ENCODE results near the gene AGRN.
A peak's percentile ranks its signal among the peaks of the same experiment; 100 is the strongest.
"Not testable (repeated sequence)": the region's sequence is repeated elsewhere in the genome, so short reads cannot be mapped to it uniquely, and the experiment has no call there.

AGRN gene

GRCh38 chr1:1054099-1054700 lies 34.3 kb downstream of the AGRN start:
- DNase-seq, result no peak

- DNase-seq, result no peak
These were observed 35.1 kb downstream of the AGRN start for GRCh38 chr1:1054971-1055370.

DNA sequence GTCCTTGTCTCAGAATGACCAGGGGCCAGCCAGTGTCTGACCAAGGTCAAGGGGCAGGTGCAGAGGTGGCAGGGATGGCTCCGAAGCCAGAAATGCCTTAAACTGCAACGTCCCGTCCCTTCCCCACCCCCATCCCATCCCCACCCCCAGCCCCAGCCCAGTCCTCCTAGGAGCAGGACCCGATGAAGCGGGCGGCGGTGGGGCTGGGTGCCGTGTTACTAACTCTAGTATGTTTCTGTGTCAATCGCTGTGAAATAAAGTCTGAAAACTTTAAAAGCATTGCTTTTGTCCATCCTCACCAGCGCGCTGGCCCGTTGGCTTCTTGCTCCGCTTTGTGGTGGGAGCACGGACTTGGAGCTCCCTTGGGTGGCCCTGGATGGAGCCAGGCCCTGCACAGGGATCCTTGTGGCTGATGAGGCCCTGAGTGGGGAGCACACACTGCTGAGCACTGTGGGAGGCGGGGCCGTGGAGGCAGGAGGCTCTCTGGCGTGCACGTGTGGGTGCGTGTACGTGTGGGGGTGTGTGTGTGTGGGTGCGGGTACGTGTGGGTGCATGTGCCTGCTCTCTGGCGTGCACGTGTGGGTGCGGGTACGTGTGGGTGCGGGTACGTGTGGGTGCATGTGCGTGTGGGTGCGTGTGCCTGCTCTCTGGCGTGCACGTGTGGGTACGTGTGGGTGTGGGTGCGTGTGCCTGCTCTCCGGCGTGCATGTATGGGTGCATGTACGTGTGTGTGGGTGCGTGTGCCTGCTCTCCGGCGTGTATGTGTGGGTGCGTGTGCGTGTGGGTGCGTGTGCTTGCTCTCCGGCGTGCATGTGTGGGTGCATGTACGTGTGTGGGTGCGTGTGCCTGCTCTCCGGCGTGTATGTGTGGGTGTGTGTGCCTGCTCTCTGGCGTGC lies 36.2 kb downstream of the AGRN start:
- DNase-seq, result no peak

- DNase-seq, result not testable (repeated sequence)
These were observed 37.8 kb downstream of the AGRN start for GRCh38 chr1:1057769-1058087.

GRCh38 chr1:1058088-1058905 lies 38.4 kb downstream of the AGRN start:
- DNase-seq, result peak in 1 of 3 experiments; percentile 34

DNA sequence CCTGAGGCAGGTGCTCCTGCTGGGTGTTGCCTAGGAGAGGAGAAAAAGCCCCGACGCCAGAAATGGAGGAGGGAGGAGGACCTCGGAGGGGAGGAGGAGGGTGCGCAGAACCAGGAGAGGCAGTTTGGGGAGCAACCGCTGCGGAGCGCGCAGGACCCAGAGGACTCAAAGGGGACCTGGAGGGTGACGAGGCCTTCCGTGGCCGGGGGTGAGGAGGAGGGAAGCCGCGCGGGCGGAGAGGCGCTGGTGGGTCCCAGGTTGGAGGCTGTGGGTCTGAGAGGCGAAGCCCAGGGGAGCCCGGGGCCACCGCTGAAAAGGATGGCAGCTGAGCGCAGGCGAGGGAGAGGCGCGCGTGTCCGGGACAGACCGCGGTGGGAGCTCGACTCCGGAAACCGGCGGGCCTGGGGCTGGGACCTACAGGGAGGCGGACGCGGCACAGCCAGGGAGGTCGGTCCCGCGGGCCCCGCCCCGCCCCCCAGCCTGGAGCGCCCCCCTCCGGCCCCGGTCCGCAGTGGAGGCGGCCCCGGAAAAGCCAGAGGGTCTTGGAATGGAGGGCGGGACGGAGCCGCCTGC lies 39.1 kb downstream of the AGRN start:
- DNase-seq, result peak in 2 of 3 experiments; percentile 41 to 44

- DNase-seq, result peak; percentile 78 to 92 (median 85)
These were observed 39.8 kb downstream of the AGRN start for GRCh38 chr1:1059494-1060280.

DNA sequence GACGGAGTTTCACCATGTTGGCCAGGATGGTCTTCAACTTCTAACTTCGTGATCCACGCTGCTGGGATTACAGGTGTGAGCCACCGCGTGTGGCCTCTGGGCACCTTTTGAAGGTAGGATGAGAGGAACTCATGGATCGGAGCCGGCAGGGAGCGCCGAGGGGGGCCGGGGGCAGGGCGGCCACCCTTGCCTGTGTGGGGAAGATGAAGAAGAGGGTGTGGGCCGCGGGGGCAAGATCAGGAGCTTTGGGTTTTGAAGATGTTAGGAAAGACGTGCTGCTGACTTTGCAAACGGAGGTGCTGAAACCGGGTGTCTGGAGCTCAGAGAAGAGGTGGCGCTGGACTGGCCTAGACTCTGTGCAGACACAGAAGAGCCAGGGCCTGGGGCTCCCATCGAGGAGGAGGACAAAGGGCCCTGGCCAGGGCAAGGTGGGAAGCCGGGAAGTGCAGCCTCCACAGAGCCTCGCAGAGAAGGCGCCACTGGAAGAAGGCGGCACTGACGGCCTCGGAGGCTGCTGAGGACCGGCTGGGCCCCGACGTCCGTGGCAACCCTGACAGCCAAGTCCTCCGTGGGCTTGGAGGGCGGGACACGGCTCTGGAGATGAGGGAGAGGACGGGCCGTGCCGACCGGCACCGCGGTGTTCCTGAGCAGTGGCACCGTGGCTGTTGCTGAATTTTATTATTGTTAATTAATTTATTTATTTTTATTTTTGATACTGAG lies 40.5 kb downstream of the AGRN start:
- DNase-seq, result no peak

DNA sequence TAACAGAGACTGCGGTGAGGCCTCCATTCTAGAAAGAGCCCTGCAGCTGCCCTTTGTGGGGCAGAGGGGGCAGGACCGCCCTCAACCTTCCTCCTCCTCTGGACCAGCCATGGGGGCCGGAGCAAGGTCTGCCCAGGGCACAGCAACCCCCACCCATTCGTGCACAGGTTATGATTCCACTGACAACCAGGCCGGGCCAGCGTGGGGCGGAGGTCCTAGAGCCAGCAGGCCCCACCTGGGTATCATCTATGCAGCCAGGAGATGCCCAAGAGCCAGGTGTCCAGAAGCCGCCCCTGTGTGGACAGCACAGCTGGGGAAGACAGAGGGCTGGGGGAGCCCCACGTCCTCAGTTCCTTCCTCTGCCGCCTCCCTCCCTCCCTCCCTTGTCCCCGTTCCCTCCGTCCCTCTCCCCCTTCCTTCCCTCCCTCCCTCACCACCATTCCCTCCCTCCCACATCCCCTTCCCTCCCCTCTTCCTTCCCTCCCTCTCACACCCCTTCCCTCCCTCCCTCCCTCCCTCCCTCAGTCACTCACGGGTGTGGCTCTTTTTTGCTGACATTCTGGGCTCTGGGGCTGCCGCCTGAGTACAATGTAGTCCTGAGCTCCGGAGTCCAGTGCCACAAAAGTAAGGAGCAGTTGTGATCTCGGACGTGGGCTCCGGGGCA lies 41.9 kb downstream of the AGRN start:
- no peak for DNase-seq

DNA sequence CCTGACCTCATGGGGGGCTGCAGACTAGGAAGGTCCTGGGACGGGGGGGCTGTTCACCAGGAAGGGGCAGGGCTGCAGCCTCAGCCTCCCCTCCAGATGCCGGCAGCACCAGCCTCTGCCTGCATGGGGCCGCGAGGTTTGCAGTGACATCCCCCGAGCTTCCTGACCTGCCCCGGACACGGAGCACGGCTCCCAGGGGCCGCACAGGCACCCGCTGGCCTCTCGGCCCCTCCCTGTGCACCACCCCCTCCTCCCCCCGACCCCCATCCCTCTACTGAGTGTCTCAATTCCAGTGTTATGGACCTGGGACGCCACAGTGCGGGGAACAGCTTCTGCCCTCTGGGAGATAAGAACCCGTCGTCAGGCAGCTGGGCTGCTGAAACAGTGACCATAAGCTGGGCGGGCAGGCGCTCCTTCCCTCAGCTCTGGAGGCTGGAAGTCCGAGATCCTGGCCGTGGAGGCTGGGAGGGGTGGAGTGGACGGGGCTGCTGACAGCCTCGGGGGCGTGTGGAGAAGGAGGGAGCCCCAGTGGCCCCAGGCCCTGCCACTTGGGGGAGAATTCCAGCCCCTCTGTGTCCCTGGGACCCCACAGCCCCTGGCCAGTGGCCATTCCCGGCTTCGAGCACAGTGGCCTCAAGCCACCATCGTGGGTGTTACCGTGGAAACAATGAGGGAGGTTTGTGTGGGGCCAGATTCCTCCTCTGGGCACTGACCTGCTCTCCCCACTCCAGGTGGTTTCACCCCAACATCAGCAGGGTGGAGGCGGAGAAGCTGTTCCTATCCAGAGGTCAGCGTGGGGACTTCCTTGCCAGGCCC lies 42.6 kb downstream of the AGRN start:
- DNase-seq, result no peak

GRCh38 chr1:1063261-1063944 lies 43.5 kb downstream of the AGRN start:
- no peak for DNase-seq

DNA sequence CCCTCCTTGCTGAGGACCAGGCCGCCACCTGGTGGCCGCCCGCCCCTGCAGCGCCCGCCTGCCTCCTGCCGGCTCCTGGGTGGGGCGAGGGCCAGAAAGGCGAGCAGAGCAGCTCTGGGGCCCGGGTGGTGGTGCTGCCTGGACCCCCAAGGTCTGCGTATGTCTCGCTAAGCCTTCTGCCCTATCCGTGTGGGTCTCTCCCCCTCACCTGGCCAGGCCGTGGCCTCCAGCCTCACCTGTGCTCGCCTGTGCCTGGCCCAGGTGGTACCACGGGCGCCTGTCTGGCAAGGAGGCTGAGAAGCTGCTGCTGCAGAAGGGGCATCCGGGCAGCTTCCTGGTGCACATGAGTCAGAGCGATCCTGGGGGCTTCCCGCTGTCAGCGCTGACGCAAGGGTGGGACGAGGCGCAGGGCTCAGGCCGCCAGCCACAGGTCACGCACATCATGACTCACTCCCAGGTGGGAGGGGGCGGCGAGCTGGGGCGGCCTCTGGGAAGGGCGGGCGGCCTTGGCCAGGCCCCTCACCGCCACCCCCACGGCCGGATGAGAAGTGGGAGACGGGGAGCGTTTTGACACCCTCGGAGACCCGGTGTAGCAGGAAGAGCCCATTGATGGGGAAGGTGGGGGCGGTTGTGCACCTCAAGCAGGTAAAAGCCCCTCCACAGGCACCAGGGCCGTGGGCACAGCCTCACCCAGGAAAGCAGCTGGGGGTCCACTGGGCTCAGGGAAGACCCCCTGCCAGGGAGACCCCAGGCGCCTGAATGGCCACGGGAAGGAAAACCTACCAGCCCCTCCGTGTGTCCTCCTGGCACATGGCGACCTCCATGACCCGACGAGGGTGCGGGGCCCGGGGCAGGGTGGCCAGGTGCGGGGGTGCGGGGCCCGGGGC lies 44.3 kb downstream of the AGRN start:
- peak; percentile 61 to 73 (median 72) for DNase-seq

- no peak for DNase-seq
These were observed 45.5 kb downstream of the AGRN start for GRCh38 chr1:1065265-1065939.

GRCh38 chr1:1065940-1066304 lies 46.0 kb downstream of the AGRN start:
- not testable (repeated sequence) for DNase-seq

- no peak for DNase-seq
These were observed 46.7 kb downstream of the AGRN start for GRCh38 chr1:1066403-1067283.

- no peak for DNase-seq
These were observed 47.5 kb downstream of the AGRN start for GRCh38 chr1:1067284-1067859.
